Liver (tissue), 9 donors: ENCODE data around the gene SERPINA5. TPM values are rescaled to one million over a fixed set of nuclear protein-coding genes. Genes with fewer than 3 reads are reported as not detected.

ENCODE experiments used
- DNase-seq: peaks from one replicate; pipeline ENCODE4 v3.0.0-alpha.2; 2017; ENCODE audit warnings: low spot score
- H3K27ac ChIP-seq, 2 donors: one replicate each; pipeline ENCODE4 v1.7.0; 2013; ENCODE audit warnings: inconsistent platforms in 2 of 2, low read length in 2 of 2, control low read depth in 1 of 2, low read depth in 1 of 2, mild to moderate bottlenecking in 1 of 2
- H3K27me3 ChIP-seq, 4 donors: one replicate each; pipeline versions ENCODE4 v1.6.1 to v1.7.0; 2013; ENCODE audit warnings: low read length in 3 of 4, inconsistent platforms in 1 of 4, mild to moderate bottlenecking in 1 of 4, moderate library complexity in 1 of 4; ENCODE audit not compliant: control insufficient read depth in 4 of 4, insufficient read depth in 4 of 4
- H3K36me3 ChIP-seq, 4 donors: one replicate each; pipeline versions ENCODE4 v1.6.1 to v1.7.0; 2013; ENCODE audit warnings: low read length in 3 of 4, mild to moderate bottlenecking in 3 of 4, low read depth in 1 of 4, moderate library complexity in 1 of 4; ENCODE audit not compliant: control insufficient read depth in 4 of 4, insufficient read depth in 3 of 4
- H3K4me1 ChIP-seq, 4 donors: one replicate each; pipeline versions ENCODE4 v1.6.1 to v1.7.0; 2013; ENCODE audit warnings: low read length in 3 of 4, mild to moderate bottlenecking in 3 of 4, moderate library complexity in 1 of 4; ENCODE audit not compliant: control insufficient read depth in 4 of 4, insufficient read depth in 4 of 4
- H3K4me3 ChIP-seq, 3 donors: one replicate each; pipeline versions ENCODE4 v1.6.1 to v1.7.0; 2013; ENCODE audit warnings: low read length in 3 of 3, control low read depth in 1 of 3, low read depth in 1 of 3, mild to moderate bottlenecking in 1 of 3
- H3K9ac ChIP-seq, 2 donors: one replicate each; pipeline ENCODE4 v1.7.0; 2013; ENCODE audit warnings: low read length in 2 of 2, mild to moderate bottlenecking in 2 of 2, moderate library complexity in 2 of 2, control low read depth in 1 of 2, low read depth in 1 of 2
- H3K9me3 ChIP-seq, 4 donors: one replicate each; pipeline versions ENCODE4 v1.6.1 to v1.7.0; 2013; ENCODE audit warnings: low read length in 3 of 4; ENCODE audit not compliant: control insufficient read depth in 4 of 4
- ATF3 ChIP-seq: IDR thresholded peaks from 2 replicates; pipeline ENCODE4 v1.6.1; 2016; ENCODE audit warnings: antibody characterized with exemption
- FOXA1 ChIP-seq: IDR thresholded peaks from 2 replicates; pipeline ENCODE4 v1.6.1; 2016; ENCODE audit warnings: antibody characterized with exemption
- FOXA2 ChIP-seq: IDR thresholded peaks from 2 replicates; pipeline ENCODE4 v1.6.1; 2016; ENCODE audit warnings: antibody characterized with exemption
- HNF4A ChIP-seq, 2 donors: conservative IDR thresholded peaks; 2 replicates each; pipeline ENCODE4 v1.6.1; 2016; ENCODE audit warnings: antibody characterized with exemption in 2 of 2, mild to moderate bottlenecking in 2 of 2
- HNF4G ChIP-seq: IDR thresholded peaks from 2 replicates; pipeline ENCODE4 v1.6.1; 2016; ENCODE audit warnings: antibody characterized with exemption
- JUND ChIP-seq, 2 donors: IDR thresholded peaks; 2 replicates each; pipeline ENCODE4 v1.6.1; 2016; ENCODE audit warnings: antibody characterized with exemption in 2 of 2
- MAX ChIP-seq: IDR thresholded peaks from 2 replicates; pipeline ENCODE4 v1.6.1; 2016; ENCODE audit warnings: antibody characterized with exemption
- NR2F2 ChIP-seq: IDR thresholded peaks from 2 replicates; pipeline ENCODE4 v1.6.1; 2016; ENCODE audit warnings: antibody characterized with exemption
- RAD21 ChIP-seq, 2 donors: IDR thresholded peaks; 2 replicates each; pipeline ENCODE4 v1.6.1; 2016; ENCODE audit warnings: antibody characterized with exemption in 2 of 2, mild to moderate bottlenecking in 2 of 2
- REST ChIP-seq: IDR thresholded peaks from 2 replicates; pipeline ENCODE4 v1.6.1; 2016; ENCODE audit warnings: antibody characterized with exemption, mild to moderate bottlenecking
- RXRA ChIP-seq, 2 donors: IDR thresholded peaks; 2 replicates each; pipeline ENCODE4 v1.6.1; 2017 to 2018; ENCODE audit warnings: antibody characterized with exemption in 2 of 2, mild to moderate bottlenecking in 1 of 2
- SP1 ChIP-seq: IDR thresholded peaks from 2 replicates; pipeline ENCODE4 v1.6.1; 2018; ENCODE audit warnings: antibody characterized with exemption, mild to moderate bottlenecking
- YY1 ChIP-seq: IDR thresholded peaks from 2 replicates; pipeline ENCODE4 v1.6.1; 2016; ENCODE audit warnings: antibody characterized with exemption, mild to moderate bottlenecking
- ZBTB33 ChIP-seq: IDR thresholded peaks from 2 replicates; pipeline ENCODE4 v1.6.1; 2016; ENCODE audit warnings: antibody characterized with exemption
- WGBS: extraction: QIAGEN DNeasy Blood & Tissue Kit; methylation state at CpG from one replicate; pipeline ENCODE4 v1.1.7; 2013; 5-methylcytosine and 5-hydroxymethylcytosine counted together
- polyA plus RNA-seq, 2 donors: library from polyadenylated mRNA; stranded (reverse) in 1 of 2; unstranded in 1 of 2; fragments of 200-250 nt in 1 of 2; fragments of >200 nt in 1 of 2; fragmentation: Nextera tagmentation in 1 of 2; extraction: Ambion mirVana in 1 of 2; gene quantifications; one replicate each; pipeline versions ENCODE4 v1.2.1 to v1.2.3, GENCODE V29; 2013 to 2015
- total RNA-seq, 2 donors: library from RNA; depleted of rRNA; stranded (reverse); fragments of >200 nt; gene quantifications; one replicate each; pipeline ENCODE4 v1.2.3, GENCODE V29; 2014
- TF ChIP-seq, protein P1 (sequence below): fragments of 150-350 bp; IDR thresholded peaks from 2 replicates; pipeline ENCODE4 v1.5.1; 2017; ENCODE audit warnings: improper control_type of control experiment, low read depth, low read length; ENCODE audit not compliant: missing input control
- donor health status: healthy.
- donor health status: healthy.
- donor health status: healthy.
- donor health status: healthy.
- donor health status: healthy.

SERPINA5 gene
- total and polyA plus RNA-seq, 4 donors = 37.0 to 250 (median 84.0) TPM

DNA sequence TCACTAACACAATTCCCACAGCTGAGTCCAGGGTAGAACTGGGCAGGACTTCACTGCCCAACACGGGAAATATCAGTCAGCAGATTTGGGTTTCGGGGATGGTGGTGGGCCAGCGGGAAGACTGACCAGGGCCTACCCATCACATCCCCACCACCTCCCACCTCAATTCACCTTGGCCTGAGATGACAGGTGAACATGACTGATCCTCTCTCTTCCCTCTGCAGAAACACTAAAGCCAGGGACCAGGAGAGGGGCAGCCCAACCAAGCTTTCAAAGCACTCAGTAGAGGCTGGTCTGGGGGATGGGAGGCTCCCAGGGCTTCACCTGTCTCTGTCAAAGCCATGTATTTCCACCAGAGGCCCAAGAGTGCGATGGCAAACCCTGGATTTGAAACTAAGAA, 2.3 kb downstream of the SERPINA5 start:
- peaks cover 0 to 12% (median 0%) of the 10 kb centered on the region in 4 donors for H3K36me3 ChIP-seq
- peak overlapping the region in 1 of 2 donors; percentile 65 for H3K9ac ChIP-seq
- no peak for TF ChIP-seq HNF4A (conservative IDR thresholded peaks at IDR 0.05)
- no peak for TF ChIP-seq YY1
- no peak for TF ChIP-seq ZBTB33
- TF ChIP-seq RXRA (IDR thresholded peaks at IDR 0.05) = no peak
- no peak for TF ChIP-seq NR2F2
- no peak for TF ChIP-seq SP1
- no peak for TF ChIP-seq HNF4G
- no peaks in the 10 kb centered on the region for H3K27me3 ChIP-seq
- no peak for DNase-seq
- no peaks in the 10 kb centered on the region for H3K9me3 ChIP-seq
- peak overlapping the region in 1 of 3 donors; percentile 78 for H3K4me3 ChIP-seq
- peaks cover 16 to 86% (median 69%) of the 10 kb centered on the region in 4 donors for H3K4me1 ChIP-seq
- H3K27ac ChIP-seq = peak overlapping the region; percentile 52 to 65
- 77% methylated on average over 4 of the region's 4 CpGs for WGBS

DNA sequence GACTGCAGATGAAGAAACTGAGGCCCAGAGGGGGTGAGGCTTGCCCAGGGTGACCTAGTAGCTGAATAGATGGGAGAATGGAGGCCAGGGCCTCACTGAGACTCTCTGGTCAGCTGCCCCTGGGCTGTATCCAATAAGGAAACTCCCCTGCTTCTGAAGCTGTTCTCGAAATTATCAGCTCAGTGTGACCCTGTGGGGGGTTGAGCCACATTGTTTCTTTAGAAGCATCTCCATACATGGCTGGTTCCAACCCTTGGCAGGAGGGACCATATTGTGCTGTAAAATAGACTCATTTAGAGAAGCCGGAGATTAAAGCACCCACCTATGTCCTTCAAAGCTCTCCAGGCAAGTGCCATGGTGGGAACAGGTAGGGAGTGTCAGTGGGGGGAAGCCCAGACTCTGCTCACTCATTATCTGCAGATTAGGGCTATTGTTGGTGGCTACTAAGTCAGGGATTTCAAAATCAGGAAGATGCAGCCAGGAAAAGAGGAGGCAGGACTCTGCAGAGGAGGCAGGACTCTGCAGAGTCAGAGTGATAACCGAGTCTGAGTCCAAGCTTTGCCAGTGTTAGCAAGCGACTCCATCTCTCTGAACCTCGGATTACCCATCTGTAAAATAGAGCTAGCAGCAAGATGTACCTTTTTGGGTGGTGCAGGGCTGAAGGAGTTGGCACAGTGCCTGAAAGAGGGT, 3.5 kb downstream of the SERPINA5 start:
- Histone ChIP-seq H3K4me3 (no peak overlapping the region), H3K9ac (no peak overlapping the region), H3K27me3 (no peaks in the 10 kb centered on the region), H3K4me1 (peaks cover 16 to 91% (median 72%) of the 10 kb centered on the region in 4 donors), H3K27ac (no peak overlapping the region), H3K36me3 (peaks cover 0 to 12% (median 1%) of the 10 kb centered on the region in 4 donors), H3K9me3 (no peaks in the 10 kb centered on the region)
- peak in 1 of 2 donors; percentile 11 for TF ChIP-seq RXRA (IDR thresholded peaks at IDR 0.05)
- no peak for TF ChIP-seq NR2F2
- no peak for TF ChIP-seq ATF3
- TF ChIP-seq JUND (IDR thresholded peaks at IDR 0.05) = no peak
- no peak for TF ChIP-seq FOXA2
- TF ChIP-seq, protein P1, sequence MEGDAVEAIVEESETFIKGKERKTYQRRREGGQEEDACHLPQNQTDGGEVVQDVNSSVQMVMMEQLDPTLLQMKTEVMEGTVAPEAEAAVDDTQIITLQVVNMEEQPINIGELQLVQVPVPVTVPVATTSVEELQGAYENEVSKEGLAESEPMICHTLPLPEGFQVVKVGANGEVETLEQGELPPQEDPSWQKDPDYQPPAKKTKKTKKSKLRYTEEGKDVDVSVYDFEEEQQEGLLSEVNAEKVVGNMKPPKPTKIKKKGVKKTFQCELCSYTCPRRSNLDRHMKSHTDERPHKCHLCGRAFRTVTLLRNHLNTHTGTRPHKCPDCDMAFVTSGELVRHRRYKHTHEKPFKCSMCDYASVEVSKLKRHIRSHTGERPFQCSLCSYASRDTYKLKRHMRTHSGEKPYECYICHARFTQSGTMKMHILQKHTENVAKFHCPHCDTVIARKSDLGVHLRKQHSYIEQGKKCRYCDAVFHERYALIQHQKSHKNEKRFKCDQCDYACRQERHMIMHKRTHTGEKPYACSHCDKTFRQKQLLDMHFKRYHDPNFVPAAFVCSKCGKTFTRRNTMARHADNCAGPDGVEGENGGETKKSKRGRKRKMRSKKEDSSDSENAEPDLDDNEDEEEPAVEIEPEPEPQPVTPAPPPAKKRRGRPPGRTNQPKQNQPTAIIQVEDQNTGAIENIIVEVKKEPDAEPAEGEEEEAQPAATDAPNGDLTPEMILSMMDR = no peak
- TF ChIP-seq HNF4G = no peak
- TF ChIP-seq RAD21 (IDR thresholded peaks at IDR 0.05) = no peak
- TF ChIP-seq HNF4A (conservative IDR thresholded peaks at IDR 0.05) = peak in 1 of 2 donors; percentile 15
- no peak for TF ChIP-seq YY1
- no peak for TF ChIP-seq FOXA1
- TF ChIP-seq REST = no peak
- no peak for TF ChIP-seq MAX
- 49% methylated on average over 5 of the region's 5 CpGs for WGBS
- no peak for DNase-seq
